Stomach (tissue), 9 donors: ENCODE data around the gene BANF2. TPM values are rescaled to one million over a fixed set of nuclear protein-coding genes. Genes with fewer than 3 reads are reported as not detected.

ENCODE experiments used
- DNase-seq, 2 donors: peaks; one replicate each; pipeline versions ENCODE4 v3.0.0 to v3.0.0-alpha.2; 2013 to 2019
- H3K27ac ChIP-seq, 5 donors: fragments of 200-600 bp in 4 of 5; sonication (generic) in 4 of 5; one replicate each; pipeline ENCODE4 v1.5.1; 2013 to 2019; ENCODE audit warnings: mild to moderate bottlenecking in 1 of 5, moderate library complexity in 1 of 5
- H3K27me3 ChIP-seq, 3 donors: fragments of 200-600 bp; sonication (generic); one replicate each; pipeline ENCODE4 v1.5.1; 2017 to 2019; ENCODE audit warnings: mixed run types in 1 of 3
- H3K36me3 ChIP-seq, 4 donors: fragments of 200-600 bp; sonication (generic); 1 replicate in 3 of 4; 2 replicates in 1 of 4; pipeline ENCODE4 v1.5.1; 2016 to 2019
- H3K4me1 ChIP-seq, 4 donors: fragments of 200-600 bp; sonication (generic); one replicate each; pipeline ENCODE4 v1.5.1; 2016 to 2019
- H3K4me3 ChIP-seq, 4 donors: fragments of 200-600 bp; sonication (generic) in 3 of 4; one replicate each; pipeline ENCODE4 v1.5.1; 2016 to 2019; ENCODE audit warnings: mild to moderate bottlenecking in 1 of 4
- H3K9me3 ChIP-seq, 4 donors: fragments of 200-600 bp; sonication (generic); one replicate each; pipeline ENCODE4 v1.5.1; 2016 to 2019
- CTCF ChIP-seq, 7 experiments: fragments of 450-650 bp in 4 of 7; fragments of 200-600 bp in 3 of 7; sonication (generic) in 3 of 7; IDR thresholded peaks; one replicate each; pipeline ENCODE4 v1.5.1; 2016 to 2019; ENCODE audit warnings: antibody characterized with exemption in 7 of 7, control low read depth in 2 of 7, mild to moderate bottlenecking in 1 of 7
- EP300 ChIP-seq: sonication (generic); formaldehyde crosslinking; IDR thresholded peaks from one replicate; pipeline ENCODE4 v1.6.1; 2017; ENCODE audit warnings: antibody characterized with exemption
- POLR2A ChIP-seq, 4 donors: fragments of 450-650 bp; IDR thresholded peaks; one replicate each; pipeline ENCODE4 v1.6.1; 2016; ENCODE audit warnings: antibody characterized with exemption in 4 of 4, control low read depth in 2 of 4, mild to moderate bottlenecking in 1 of 4, moderate library complexity in 1 of 4
- POLR2AphosphoS5 ChIP-seq, 3 donors: sonication (generic); formaldehyde crosslinking; IDR thresholded peaks; one replicate each; pipeline ENCODE4 v1.6.1; 2016; ENCODE audit warnings: antibody characterized with exemption in 3 of 3
- WGBS, 5 donors: extraction: QIAGEN DNeasy Blood & Tissue Kit in 3 of 5; methylation state at CpG; one replicate each; pipeline versions ENCODE4 v1.1.5 to v1.1.7; 2013 to 2018; 5-methylcytosine and 5-hydroxymethylcytosine counted together
- intact Hi-C: fragments of 100-400 bp; cut with DNase I; formaldehyde crosslinking; loops from one replicate; pipeline ENCODE4 v1.15.1; 2023; ENCODE audit warnings: low total_unique reads
- polyA plus RNA-seq, 3 donors: library from polyadenylated mRNA; stranded (reverse); fragments of 200-250 nt; gene quantifications; one replicate each; pipeline ENCODE4 v1.2.3, GENCODE V29; 2013
- total RNA-seq, 5 donors: library from RNA; depleted of rRNA; stranded (reverse); fragments of >200 nt; gene quantifications; one replicate each; pipeline versions ENCODE4 v1.1.0 to v1.2.3, GENCODE V29; 2014 to 2016
- donor health status: healthy with polysubstance abuse.
- donor health status: Bipolar disorder and iron deficiency.
- donor health status: healthy.

BANF2 gene
- total and polyA plus RNA-seq, 8 donors: not detected

- intact Hi-C loops: no loop called here
- TF ChIP-seq EP300: no peak
- no peak for TF ChIP-seq POLR2AphosphoS5 (IDR thresholded peaks at IDR 0.05)
- no peak for TF ChIP-seq POLR2A (IDR thresholded peaks at IDR 0.05)
- no peak for TF ChIP-seq CTCF (IDR thresholded peaks at IDR 0.05)
- 80 to 90% (median 87%) methylated on average over 4 of the region's 4 CpGs for WGBS, 5 donors
- no peak for DNase-seq
- Histone ChIP-seq H3K27me3 (no peaks in the 10 kb centered on the region), H3K36me3 (no peaks in the 10 kb centered on the region), H3K4me1 (peaks cover 0 to 15% (median 2%) of the 10 kb centered on the region in 4 donors), H3K4me3 (no peak overlapping the region), H3K9me3 (no peaks in the 10 kb centered on the region), H3K27ac (no peak overlapping the region)
Observed at GRCh38 chr20:17720755-17721154, 21.0 kb downstream of the BANF2 start.

GRCh38 chr20:17721802-17722486 lies 22.2 kb downstream of the BANF2 start:
- H3K36me3 ChIP-seq: no peaks in the 10 kb centered on the region
- intact Hi-C loops: no loop called here
- no peaks in the 10 kb centered on the region for H3K9me3 ChIP-seq
- DNase-seq: peak; percentile 69 to 70
- no peak overlapping the region for H3K4me3 ChIP-seq
- peak overlapping the region; percentile 51 to 75 (median 53) for H3K27ac ChIP-seq
- H3K4me1 ChIP-seq: peaks cover 0 to 15% (median 2%) of the 10 kb centered on the region in 4 donors
- H3K27me3 ChIP-seq: no peaks in the 10 kb centered on the region
- WGBS, 5 donors: 21 to 43% (median 35%) methylated on average over 6 of the region's 6 CpGs
- TF ChIP-seq POLR2AphosphoS5 (IDR thresholded peaks at IDR 0.05) (peak in 2 of 3 donors; percentile 89 to 90), CTCF (IDR thresholded peaks at IDR 0.05) (peak in 2 of 7 experiments; percentile 10 to 16), EP300 (no peak)

GRCh38 chr20:17722493-17723300 lies 22.9 kb downstream of the BANF2 start:
- DNase-seq: no peak
- no peaks in the 10 kb centered on the region for H3K27me3 ChIP-seq
- peaks cover 0 to 15% (median 2%) of the 10 kb centered on the region in 4 donors for H3K4me1 ChIP-seq
- intact Hi-C loops: no loop called here
- H3K4me3 ChIP-seq: no peak overlapping the region
- TF ChIP-seq POLR2AphosphoS5 (IDR thresholded peaks at IDR 0.05): no peak
- TF ChIP-seq CTCF (IDR thresholded peaks at IDR 0.05): no peak
- no peak for TF ChIP-seq POLR2A (IDR thresholded peaks at IDR 0.05)
- TF ChIP-seq EP300: no peak
- H3K9me3 ChIP-seq: no peaks in the 10 kb centered on the region
- peak overlapping the region in 3 of 5 donors; percentile 2 to 56 (median 52) for H3K27ac ChIP-seq
- WGBS, 5 donors: 73 to 87% (median 77%) methylated on average over 14 of the region's 14 CpGs
- no peaks in the 10 kb centered on the region for H3K36me3 ChIP-seq

- no peak for DNase-seq
- no peak overlapping the region for H3K4me3 ChIP-seq
- no peak overlapping the region for H3K27ac ChIP-seq
- H3K9me3 ChIP-seq: no peaks in the 10 kb centered on the region
- WGBS, 5 donors: 90 to 95% (median 93%) methylated on average over 5 of the region's 5 CpGs
- H3K27me3 ChIP-seq: peaks cover 0 to 5% (median 0%) of the 10 kb centered on the region in 3 donors
- TF ChIP-seq POLR2AphosphoS5 (IDR thresholded peaks at IDR 0.05) (no peak), CTCF (IDR thresholded peaks at IDR 0.05) (no peak), POLR2A (IDR thresholded peaks at IDR 0.05) (no peak), EP300 (no peak)
- H3K36me3 ChIP-seq: no peaks in the 10 kb centered on the region
- H3K4me1 ChIP-seq: peaks cover 0 to 15% (median 2%) of the 10 kb centered on the region in 4 donors
- intact Hi-C loops: no loop called here
Observed at GRCh38 chr20:17723301-17723691, 23.5 kb downstream of the BANF2 start.
